Stimulated activated CD8-positive, alpha-beta memory T cell treated with anti-CD3 and anti-CD28 coated beads, Interleukin-4, amount 100 ng/mL, for 4 hours (primary cell): ENCODE measurements around the gene ADGRG1.

ENCODE experiments used
- DNase-seq, 2 donors: peaks; one replicate each; pipeline ENCODE4 v3.0.0-alpha.2; 2020; ENCODE audit warnings: low read depth in 2 of 2, low spot score in 1 of 2

The ADGRG1 gene

GRCh38 chr16:57620335-57621231 lies 7.8 kb upstream of the ADGRG1 start:
- DNase-seq, result no peak

GRCh38 chr16:57621521-57622271 lies 6.7 kb upstream of the ADGRG1 start:
- DNase-seq, result no peak

DNA sequence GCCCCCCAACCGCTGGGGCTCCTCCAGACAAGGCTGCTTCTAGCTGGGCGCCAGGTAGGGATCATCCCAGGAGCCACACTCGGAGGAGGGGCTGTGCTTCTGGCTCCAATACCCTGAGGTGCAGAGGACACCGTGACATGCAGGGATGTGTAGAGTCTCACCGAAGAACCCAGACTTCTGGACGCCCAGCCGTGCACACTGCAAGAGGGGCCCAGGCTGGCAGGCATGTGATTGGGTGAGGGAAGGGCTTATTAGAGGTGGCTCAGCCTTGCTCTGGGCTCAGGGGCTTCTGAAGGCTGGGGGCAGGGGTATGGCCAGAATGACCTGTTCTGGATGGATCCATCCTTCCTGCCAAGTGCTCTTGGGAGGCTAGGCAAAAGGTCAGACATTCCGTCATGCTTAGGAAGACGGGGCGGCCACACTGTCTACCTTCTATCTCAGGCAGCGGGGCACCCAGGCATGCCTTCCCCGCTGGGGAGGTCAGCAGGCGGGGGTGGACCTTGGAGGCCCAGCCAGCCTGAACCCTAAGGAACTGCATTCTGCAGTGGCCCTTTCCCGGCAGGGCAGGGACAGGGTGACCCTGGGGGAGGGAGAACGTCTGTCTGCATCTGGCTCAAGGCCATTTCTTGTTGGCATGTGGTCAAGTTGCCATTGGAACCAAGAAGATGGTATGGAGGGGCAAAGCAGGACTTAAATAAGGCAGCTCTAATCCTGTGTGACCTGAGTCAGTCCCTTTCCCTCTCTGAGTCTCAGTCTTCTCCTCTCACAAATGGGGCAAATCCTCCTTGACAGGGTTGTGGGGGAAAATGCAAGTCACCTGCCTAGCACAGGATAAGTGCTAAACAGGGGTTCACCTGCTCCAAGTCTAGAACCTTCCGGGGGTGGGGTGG lies 5.8 kb upstream of the ADGRG1 start:
- no peak for DNase-seq

DNA sequence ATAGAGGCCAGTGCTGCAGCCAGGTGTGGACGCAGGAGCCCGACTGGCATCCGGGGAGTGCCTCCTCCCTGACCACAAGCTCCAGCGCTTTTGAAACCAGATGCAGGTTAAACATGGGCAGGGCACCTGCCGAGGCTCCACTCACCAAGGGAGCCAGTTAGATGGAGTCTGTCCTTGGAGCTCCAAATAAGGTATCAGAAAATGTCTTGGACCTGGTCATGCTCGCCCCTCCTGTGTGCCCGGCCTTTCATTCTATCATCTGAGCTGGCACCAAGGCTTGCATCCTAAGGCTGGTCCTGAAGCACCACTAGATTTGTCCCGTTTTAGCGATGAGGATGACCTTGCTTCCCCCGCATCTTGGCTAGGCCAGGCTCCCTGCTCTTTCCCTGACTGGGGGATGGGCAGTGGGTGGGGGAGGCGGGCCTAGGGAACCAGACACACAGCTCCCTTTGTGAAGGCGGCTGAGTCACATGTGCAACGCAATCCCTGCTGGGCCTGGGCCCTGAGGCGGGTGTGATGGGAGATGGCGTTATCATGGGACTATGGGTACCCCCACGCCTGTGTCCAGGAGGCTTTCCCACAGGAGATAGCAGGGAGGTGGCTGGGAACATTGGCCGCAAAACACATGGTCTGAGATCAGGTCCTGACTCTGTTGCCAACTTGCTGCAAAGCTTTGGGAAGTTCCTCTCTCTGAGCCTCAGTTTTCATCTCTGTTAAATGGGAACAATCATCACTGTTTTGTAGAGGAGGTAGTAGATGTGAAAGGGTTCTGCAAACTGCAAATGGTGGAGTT lies 5.0 kb upstream of the ADGRG1 start:
- DNase-seq, result no peak

GRCh38 chr16:57624044-57624688 lies 4.3 kb upstream of the ADGRG1 start:
- DNase-seq, result no peak

GRCh38 chr16:57624806-57625500 lies 3.5 kb upstream of the ADGRG1 start:
- DNase-seq, result no peak

DNA sequence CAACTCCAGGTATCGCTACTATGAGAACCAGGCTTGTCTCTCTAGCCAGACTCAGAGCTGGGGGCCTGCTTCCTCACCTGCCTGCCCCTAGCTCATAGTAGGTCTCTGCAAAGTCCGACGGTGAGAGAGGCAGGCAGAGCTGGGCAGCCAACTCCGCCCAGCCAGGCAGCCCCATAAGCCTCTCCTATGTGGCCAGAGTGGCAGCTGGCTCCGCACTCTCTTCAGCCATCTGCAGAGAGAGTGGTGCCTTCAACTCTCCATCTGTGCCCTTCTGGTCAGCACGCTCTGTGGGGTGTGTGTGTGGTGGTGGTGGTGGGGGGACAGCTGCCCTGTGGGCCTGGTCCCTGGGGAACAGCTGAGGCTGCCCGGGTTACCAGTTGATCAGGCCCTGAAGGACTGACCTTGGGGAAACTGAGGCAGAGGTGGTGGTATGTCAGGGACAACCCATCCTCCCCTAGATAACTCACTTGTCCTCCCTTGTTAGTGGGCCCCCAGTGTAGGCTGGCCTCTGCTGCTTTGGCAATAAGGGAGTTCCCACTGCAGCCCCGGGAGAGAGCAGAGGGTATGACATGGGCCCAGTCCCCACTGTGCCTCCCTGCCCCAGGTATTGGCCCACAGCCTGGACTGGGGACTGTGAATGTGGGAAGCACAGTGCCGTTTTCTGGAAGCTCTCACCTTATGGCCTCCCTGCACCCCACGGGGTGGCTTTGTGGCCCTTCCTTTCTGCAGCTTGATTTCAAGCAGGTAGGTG lies 1.8 kb upstream of the ADGRG1 start:
- DNase-seq, result no peak

DNA sequence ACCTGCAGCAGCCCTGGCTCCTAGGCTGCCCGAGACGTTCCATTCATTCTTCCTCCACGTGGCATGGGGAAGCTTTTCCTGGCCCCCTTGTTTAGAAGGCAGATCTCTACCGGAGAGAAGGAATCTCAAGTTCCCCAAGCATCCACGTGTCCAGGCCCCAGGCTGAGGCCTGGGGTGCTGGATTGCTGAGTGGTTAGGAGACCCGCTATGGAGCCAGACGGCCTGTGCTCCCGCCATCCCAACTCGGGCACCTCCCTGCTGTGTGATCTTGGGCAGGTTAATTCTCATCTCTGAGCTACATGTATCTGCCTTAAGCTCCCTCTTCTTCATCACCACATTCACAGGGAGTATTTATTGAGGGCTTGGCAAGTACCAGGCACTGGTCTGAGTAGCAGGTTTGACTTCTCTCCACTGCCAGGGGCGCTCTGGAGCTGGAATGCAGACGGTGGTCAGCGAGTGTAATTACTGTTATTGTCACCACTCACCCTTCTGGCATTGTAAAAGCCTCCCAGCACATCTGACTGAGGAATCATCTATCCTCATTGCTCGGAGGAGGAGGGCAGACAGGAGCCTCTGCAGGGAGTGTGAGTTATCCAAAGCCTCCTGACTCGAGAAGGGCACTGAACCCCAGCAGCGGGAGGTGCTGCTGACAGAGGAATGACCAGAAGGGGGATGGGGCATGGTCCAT lies 1.1 kb upstream of the ADGRG1 start:
- no peak for DNase-seq

- DNase-seq, result no peak
Measured at GRCh38 chr16:57628783-57629293, 408 bp downstream of the ADGRG1 start.

- DNase-seq, result no peak
Measured at GRCh38 chr16:57629516-57630406, 1.3 kb downstream of the ADGRG1 start.

DNA sequence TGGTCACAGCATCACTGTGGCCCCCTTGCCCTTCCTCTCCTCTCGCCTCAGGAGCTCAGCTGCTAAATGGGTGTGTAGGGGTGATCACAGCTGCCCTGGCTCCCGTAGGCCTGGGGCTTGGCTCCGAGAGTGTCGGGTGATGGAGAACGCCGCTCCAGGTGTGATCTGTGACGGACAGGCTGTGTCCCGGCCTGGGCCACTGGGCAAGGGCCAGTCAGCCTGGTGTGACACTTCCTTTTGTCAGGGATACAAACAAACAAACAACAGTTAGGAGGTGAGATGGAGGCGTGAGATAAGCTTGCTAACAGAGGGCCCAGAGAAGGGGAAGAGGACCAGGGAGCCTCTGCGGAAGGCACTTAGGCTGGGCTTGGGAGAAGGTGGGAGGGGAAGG lies 2.0 kb downstream of the ADGRG1 start:
- no peak for DNase-seq

- no peak for DNase-seq
Measured at GRCh38 chr16:57630931-57631845, 2.8 kb downstream of the ADGRG1 start.

- DNase-seq, result no peak
Measured at GRCh38 chr16:57632568-57632967, 4.1 kb downstream of the ADGRG1 start.

GRCh38 chr16:57633383-57634064 lies 5.1 kb downstream of the ADGRG1 start:
- no peak for DNase-seq

DNA sequence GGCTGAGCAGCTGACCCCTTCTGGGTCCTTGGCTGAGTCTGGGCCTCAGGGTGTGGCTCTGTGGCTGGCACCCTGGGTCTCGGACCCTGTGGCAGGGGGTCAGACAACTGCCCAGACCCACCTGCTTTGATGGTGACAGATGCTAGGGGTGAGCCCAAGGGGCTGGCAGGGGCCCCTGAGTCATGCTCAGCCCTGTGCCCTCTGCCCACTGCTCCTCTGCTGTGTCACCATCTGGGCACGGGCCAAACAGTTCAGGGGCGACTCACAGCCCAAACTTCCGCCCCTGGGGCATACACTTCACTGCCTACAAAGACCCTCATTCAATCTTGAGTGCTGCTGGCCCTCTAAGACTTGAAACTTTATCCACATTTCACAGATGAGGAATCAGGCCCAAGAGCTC lies 5.7 kb downstream of the ADGRG1 start:
- no peak for DNase-seq
